HG03457 (cell line): ENCODE data around the gene MMP3.
"Not testable (repeated sequence)": the region's sequence is repeated elsewhere in the genome, so short reads cannot be mapped to it uniquely, and the experiment has no call there.

Experiments
- ATAC-seq: cut with Tn5 transposase; IDR thresholded peaks from one replicate; pipeline ENCODE4 v1.9.1; 2021; ENCODE audit warnings: moderate number of reproducible peaks; ENCODE audit not compliant: unreplicated experiment

Gene MMP3

GRCh38 chr11:102843489-102843888 lies at the start of gene MMP3:
TSS of gene MMP3 (minus strand) at chr11:102843609. CDS start at chr11:102843546, 63 bp downstream.
- no peak for ATAC-seq

GRCh38 chr11:102891736-102892135 lies 48.3 kb upstream of the MMP3 start:
- ATAC-seq, result no peak

DNA sequence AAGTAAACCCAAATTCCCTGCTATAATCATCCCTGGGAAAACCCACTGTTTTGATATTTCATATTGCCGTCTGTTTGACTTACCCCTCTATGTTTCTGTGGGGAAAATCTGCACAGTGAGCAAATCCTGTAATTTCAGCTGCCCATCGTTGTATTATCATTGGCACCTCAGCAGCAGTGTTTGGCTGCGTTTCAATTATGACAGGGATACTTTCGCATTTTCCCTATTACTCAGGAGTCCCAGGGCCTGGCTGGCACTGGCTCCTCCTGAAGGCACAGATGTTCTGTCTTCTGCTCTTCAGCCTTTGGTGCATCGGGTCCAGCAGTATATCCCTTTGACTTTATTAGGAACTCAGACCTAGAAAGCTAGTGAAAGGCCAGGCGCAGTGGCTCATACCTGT lies 43.6 kb upstream of the MMP3 start:
- ATAC-seq, result no peak

- ATAC-seq, result no peak
Measured at GRCh38 chr11:102883141-102883540, 39.7 kb upstream of the MMP3 start.

GRCh38 chr11:102882389-102883024 lies 39.1 kb upstream of the MMP3 start:
- ATAC-seq, result peak; percentile 87

- no peak for ATAC-seq
Measured at GRCh38 chr11:102879801-102880200, 36.4 kb upstream of the MMP3 start.

DNA sequence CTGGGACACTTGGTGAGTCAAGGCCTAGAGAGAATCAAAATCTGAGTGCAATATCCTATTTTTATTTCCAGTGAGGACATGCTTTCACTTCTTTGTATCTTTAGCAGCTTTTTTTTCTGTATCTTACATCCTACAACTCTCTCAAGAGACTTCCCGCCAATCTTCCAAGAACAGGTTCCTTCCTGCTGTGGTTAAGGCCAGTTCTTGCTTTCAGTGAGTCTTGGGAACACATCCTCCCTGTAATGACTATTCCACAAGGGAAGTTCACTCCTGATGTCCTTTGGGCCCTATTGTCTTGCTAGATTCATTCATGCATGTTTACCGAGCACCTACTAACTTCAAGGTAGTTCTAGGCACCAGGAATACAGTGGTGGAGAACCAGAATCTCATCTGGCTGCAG lies 35.2 kb upstream of the MMP3 start:
- no peak for ATAC-seq

- ATAC-seq, result no peak
Measured at GRCh38 chr11:102874852-102875251, 31.4 kb upstream of the MMP3 start, which contains the start of gene MMP12. TSS of gene MMP12 (minus strand) at chr11:102874982. CDS start at chr11:102874937, 45 bp downstream.

DNA sequence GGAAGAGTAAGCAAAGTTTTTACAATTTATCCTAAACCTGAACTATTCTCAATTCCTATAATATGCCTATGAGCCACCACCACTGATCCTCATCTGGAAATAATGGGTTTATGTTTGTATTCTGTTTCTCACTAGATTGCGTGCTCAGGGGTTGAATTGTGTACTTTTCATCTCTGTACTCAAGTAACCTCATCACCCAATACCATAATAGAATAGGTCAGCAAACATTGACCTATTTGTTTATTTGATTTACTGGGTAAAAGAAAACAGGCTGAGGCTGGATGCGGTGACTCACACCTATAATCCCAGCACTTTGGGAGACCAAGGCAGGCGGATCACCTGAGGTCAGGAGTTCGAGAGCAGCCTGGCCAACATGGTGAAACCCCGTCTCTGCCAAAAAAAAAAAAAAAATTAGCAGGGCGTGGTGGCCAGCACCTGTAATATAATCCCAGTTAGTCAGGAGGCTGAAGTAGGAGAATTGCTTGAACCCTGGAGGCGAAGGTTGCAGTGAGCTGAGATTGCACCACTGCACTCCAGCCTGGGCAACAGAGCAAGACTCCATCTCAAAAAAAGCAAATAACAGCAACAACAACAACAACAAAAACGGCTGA lies 26.1 kb upstream of the MMP3 start:
- not testable (repeated sequence) for ATAC-seq

DNA sequence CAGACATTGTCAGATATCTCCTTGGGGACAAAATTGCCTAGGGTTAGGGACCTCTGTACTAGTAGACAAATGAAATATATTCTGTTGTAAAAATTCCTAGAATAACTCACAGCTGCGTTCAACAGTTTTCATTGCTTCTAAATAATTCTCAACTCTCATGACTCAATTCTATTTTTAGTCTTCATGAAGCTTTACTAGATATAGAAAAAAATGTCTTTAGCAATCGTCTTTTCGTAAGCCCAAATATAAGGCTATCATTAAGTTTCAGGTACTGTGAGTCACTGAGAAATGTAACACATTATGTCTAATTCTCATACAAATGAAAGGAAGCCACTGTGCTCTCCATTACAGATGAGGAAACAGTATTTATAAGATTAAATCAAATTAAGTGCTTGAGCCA lies 24.9 kb upstream of the MMP3 start:
- no peak for ATAC-seq

- ATAC-seq, result no peak
Measured at GRCh38 chr11:102864724-102865123, 21.3 kb upstream of the MMP3 start.

GRCh38 chr11:102853956-102854355 lies 10.5 kb upstream of the MMP3 start:
- ATAC-seq, result no peak

GRCh38 chr11:102853055-102853454 lies 9.6 kb upstream of the MMP3 start:
- no peak for ATAC-seq

DNA sequence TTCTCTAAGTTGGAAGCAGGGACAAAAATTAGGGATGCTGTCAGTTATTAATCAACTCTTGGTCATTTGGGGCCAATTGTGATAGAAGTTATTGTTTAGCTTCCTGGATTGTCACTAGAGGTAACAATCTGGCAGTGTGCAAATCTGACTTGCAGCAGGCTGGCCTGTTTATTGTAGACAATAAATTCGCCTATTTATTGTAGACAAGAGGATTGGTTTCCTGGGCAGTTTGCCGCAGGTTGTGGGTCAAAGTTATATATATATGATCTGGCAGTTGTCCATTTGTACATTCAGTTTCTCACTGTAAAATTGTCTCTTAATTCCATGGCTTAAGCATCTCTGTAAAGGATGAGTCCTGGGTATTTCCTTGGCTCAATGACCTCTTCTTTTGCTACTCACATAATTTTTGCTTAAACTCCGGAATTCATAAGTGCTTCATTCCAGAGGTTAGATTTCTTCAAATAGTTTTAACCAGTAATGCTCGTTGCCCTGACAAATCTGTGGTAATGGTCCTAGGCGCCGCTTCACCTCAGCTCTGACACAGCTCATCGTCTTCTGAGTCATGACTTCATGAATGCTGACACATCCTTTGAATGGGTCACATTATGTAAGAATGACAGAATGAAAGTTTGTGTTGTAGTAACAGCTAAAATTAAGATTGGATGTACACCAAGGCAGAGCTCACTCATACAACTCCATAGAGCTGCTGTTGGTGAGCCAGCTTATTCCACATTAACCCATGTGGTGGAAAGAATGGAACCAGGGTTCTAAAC lies 7.8 kb upstream of the MMP3 start:
- no peak for ATAC-seq

GRCh38 chr11:102849311-102849710 lies 5.9 kb upstream of the MMP3 start:
- no peak for ATAC-seq

DNA sequence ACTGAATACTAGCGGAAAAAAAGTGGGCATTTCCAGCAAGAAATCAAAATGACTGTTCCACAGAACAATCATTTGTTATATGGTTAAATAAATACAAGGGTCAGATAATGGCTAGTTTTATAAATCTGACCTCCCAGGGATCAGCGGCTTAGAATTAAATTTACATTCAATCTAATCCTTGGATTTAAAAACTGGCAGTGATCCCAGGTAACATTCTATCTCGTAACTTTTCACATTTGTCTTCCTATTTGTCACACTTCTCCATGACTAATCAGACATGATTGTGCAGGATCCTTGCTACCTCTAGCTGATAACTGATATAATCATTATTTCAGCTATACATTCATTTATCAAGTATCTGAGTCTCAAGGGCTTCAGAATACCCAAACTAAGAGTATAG lies 2.9 kb upstream of the MMP3 start:
- no peak for ATAC-seq

DNA sequence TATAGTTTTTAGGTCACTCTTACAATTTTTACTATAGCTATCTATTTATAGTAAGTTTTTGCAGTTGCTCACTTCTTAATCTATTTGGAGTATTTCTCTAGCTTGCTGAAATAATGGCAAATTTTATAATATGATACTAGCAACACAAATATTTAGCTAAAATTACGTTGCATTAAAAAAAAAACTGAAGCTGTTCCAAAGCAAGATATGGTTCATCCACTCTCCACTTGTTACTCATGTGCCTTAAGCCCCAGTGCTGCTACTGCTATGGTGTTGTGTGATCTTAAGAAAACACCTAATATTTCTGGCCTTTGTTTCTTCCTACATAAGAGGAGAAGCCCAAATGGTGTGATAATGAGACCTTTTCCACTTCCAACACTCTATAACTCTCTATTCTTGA lies 479 bp downstream of the MMP3 start:
- ATAC-seq, result no peak

DNA sequence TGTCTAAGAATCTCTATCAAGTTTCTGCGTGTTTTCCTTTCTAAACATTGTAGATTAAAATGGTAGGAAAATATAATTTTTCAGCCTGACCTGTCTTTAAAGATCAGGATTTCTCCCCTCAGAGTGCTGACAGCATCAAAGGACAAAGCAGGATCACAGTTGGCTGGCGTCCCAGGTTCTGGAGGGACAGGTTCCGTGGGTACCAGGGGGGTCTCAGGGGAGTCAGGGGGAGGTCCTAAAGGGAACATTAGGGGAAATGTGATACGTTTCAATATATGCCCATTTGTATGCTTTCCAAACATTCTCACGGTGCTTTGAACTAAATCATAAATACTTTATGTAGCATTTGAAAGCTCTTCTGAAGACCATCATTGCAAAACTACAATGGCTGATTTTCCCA lies 3.4 kb downstream of the MMP3 start:
- no peak for ATAC-seq

- no peak for ATAC-seq
Measured at GRCh38 chr11:102837646-102838045, 5.8 kb downstream of the MMP3 start.

DNA sequence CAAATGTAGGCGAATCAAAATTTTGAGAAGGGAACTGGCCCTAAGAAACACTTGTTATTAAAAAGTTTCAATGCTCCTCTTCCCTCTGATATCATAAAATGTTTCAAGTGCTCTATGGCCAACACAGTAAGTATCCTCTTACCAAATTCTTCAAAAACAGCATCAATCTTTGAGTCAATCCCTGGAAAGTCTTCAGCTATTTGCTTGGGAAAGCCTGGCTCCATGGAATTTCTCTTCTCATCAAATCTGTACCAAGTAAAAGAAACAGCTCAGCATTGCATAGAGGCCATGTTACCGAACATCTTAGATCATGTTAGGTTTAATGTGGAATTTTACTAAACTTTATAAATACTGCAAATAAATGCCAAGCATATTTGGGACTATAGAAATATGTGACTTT lies 6.3 kb downstream of the MMP3 start:
- ATAC-seq, result no peak

DNA sequence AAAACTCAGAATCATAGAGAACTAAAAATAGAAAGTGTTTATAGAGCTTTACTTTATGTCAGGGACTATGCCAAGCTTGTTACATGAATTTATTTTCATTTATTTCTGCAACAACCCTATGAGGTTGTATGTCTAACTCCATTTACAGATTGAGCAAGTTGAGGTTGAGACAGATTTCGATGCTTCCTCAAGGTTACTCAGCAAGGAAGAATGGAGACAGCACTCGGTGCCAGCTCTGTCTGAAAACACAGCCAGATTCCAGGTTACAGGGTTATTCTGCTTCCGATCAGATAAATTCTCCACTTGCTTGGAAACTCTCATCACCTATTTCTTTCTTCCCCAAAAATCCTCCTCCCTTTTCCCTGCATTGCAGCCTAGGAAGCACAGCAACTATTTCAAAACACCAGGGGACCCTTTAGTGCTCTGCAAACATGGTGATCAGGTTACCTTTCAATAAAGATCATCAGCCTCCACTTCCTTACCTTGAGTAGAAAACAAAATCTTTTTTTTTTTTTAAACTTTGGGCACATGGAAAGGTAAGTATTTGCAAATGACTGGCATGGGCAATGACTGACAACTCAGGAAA lies 7.0 kb downstream of the MMP3 start:
- no peak for ATAC-seq

DNA sequence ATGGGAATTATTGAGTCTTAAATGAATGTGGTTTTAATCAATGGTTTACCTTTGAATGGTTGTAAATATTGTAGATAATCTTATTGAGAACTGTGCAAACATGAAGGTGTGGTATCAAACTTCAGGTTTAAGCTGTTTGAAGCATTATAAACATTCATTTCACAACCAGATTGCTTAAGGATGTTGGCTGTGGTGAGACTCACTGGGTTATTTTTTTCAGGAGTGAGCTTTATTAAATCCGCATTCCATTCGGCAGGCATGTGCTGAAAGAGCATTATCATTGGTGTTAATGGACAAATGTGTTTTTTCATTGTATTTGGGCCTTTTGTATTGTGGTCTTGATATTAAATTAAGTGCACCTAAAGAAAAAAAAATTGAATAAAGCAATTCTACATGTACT lies 9.7 kb downstream of the MMP3 start:
- no peak for ATAC-seq
